GM12892 (cell line): Measurements from ENCODE around the gene ABCG4.
"Not testable (repeated sequence)": the region's sequence is repeated elsewhere in the genome, so short reads cannot be mapped to it uniquely, and the experiment has no call there.

ENCODE experiments used
- POLR2A ChIP-seq: IDR thresholded peaks from 2 replicates; pipeline ENCODE4 v1.6.1; 2011; ENCODE audit warnings: low read depth, low read length, control low read depth
- POLR2AphosphoS5 ChIP-seq: IDR thresholded peaks from 2 replicates; pipeline ENCODE4 v1.6.1; 2011; ENCODE audit warnings: low read depth, low read length, control low read depth

DNA sequence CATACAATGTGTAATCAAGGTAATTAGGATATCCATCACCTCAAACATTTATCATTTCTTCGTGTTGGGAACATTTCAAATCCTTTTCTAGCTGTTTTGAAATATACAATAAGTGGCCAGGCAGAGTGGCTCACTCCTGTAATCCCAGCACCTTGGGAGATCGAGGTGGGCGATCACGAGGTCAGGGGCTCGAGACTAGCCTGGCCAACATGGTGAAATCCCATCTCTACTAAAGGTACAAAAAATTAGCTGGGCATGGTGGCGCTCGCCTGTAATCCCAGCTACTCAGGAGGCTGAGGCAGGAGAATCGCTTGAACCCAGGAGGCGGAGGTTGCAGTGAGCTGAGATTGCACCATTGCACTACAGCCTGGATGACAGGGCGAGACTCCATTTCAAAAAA is 9.6 kb upstream of the ABCG4 start:
- not testable (repeated sequence) for TF ChIP-seq POLR2AphosphoS5, POLR2A
